ENCODE results near the gene CPNE2. TPM values are rescaled to one million over a fixed set of nuclear protein-coding genes. Genes with fewer than 3 reads are reported as not detected.
"Not testable (repeated sequence)": the region's sequence is repeated elsewhere in the genome, so short reads cannot be mapped to it uniquely, and the experiment has no call there.

The CPNE2 gene
- total RNA-seq, 1 donor from 2014 or later, result 40.3 TPM

GRCh38 chr16:57069053-57069452 is 23.3 kb upstream of the CPNE2 start:
- Histone ChIP-seq H3K36me3 (no peaks in the 10 kb centered on the region), H3K27me3 (no peaks in the 10 kb centered on the region), H3K27ac (no peak overlapping the region), H3K4me3 (no peak overlapping the region), H3K9me3 (no peaks in the 10 kb centered on the region), H3K4me1 (no peaks in the 10 kb centered on the region)
- DNase-seq (ENCODE audit: extremely low spot score in 2 of 2), result no peak
- TF ChIP-seq, protein P1, sequence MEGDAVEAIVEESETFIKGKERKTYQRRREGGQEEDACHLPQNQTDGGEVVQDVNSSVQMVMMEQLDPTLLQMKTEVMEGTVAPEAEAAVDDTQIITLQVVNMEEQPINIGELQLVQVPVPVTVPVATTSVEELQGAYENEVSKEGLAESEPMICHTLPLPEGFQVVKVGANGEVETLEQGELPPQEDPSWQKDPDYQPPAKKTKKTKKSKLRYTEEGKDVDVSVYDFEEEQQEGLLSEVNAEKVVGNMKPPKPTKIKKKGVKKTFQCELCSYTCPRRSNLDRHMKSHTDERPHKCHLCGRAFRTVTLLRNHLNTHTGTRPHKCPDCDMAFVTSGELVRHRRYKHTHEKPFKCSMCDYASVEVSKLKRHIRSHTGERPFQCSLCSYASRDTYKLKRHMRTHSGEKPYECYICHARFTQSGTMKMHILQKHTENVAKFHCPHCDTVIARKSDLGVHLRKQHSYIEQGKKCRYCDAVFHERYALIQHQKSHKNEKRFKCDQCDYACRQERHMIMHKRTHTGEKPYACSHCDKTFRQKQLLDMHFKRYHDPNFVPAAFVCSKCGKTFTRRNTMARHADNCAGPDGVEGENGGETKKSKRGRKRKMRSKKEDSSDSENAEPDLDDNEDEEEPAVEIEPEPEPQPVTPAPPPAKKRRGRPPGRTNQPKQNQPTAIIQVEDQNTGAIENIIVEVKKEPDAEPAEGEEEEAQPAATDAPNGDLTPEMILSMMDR (IDR thresholded peaks at IDR 0.05), result no peak
- TF ChIP-seq POLR2AphosphoS5 (IDR thresholded peaks at IDR 0.05; ENCODE audit: insufficient read depth in 1 of 2, low read depth in 1 of 2) (no peak), POLR2A (IDR thresholded peaks at IDR 0.05) (no peak)
- intact Hi-C loops (cut with DNase I), result no loop called here

DNA sequence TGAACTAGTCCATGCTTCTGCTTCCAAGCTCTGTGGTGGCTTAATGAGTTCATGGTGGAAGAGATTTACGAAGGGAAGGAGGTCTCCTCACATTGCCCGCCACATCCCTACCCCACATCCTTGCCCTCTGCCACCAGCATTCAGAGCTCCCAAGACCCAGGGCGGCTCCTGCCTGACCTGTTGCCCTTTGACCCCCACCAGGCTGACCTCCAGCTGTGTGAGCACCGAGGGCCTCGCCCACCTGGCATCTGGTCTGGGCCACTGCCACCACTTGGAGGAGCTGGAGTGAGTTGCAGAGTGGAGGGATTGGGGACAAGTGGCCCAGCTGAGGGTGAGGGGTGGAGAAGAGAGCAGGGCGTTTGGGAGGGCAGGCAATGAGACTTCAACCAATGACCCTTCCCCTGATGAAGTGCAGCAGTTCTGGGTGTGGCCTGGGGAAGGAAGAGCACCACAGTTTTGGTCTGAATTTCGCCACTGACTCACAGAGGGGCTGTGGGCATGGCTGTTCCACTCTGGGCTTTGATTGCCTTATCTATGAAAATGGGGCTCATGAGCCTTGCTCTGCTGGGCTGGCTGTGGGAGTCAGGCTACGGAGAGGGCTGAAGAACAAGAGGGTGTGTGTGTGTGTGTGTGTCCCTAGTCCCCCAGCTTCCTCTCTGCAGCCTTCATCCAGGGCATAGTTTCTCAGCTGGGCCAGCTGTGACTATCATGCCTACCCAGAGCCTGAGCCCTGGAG is 22.6 kb upstream of the CPNE2 start:
- no peak overlapping the region for H3K27ac ChIP-seq
- TF ChIP-seq, protein P1 (IDR thresholded peaks at IDR 0.05), result no peak
- TF ChIP-seq POLR2AphosphoS5 (IDR thresholded peaks at IDR 0.05; ENCODE audit: insufficient read depth in 1 of 2, low read depth in 1 of 2), result no peak
- TF ChIP-seq POLR2A (IDR thresholded peaks at IDR 0.05), result no peak
- intact Hi-C loops (cut with DNase I), result no loop called here
- H3K4me1 ChIP-seq, result no peaks in the 10 kb centered on the region
- H3K27me3 ChIP-seq, result no peaks in the 10 kb centered on the region
- no peaks in the 10 kb centered on the region for H3K9me3 ChIP-seq
- H3K36me3 ChIP-seq, result no peaks in the 10 kb centered on the region
- H3K4me3 ChIP-seq, result no peak overlapping the region
- DNase-seq (ENCODE audit: extremely low spot score in 2 of 2), result no peak

DNA sequence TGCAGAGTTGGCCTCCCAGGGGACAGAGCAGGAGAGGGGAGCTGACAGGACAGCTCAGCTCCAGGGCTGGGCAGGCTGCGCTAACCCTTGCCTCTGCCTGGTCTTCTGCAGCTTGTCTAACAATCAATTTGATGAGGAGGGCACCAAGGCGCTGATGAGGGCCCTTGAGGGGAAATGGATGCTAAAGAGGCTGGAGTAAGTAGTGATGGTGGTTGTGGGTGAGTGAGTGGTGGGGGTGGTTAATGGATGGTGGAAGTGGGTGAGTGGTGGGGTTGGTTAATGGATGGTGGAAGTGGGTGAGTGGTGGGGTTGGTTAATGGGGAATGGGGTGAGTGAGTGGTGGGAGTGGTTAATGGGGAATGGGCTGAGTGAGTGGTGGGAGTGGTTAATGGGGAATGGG is 22.0 kb upstream of the CPNE2 start:
- no peaks in the 10 kb centered on the region for H3K9me3 ChIP-seq
- no peaks in the 10 kb centered on the region for H3K27me3 ChIP-seq
- DNase-seq (ENCODE audit: extremely low spot score in 2 of 2), result no peak
- intact Hi-C loops (cut with DNase I), result no loop called here
- H3K36me3 ChIP-seq, result no peaks in the 10 kb centered on the region
- H3K27ac ChIP-seq, result no peak overlapping the region
- H3K4me1 ChIP-seq, result no peaks in the 10 kb centered on the region
- TF ChIP-seq POLR2AphosphoS5 (IDR thresholded peaks at IDR 0.05; ENCODE audit: insufficient read depth in 1 of 2, low read depth in 1 of 2) (no peak), POLR2A (IDR thresholded peaks at IDR 0.05) (no peak)
- TF ChIP-seq, protein P1 (IDR thresholded peaks at IDR 0.05), result no peak
- H3K4me3 ChIP-seq, result no peak overlapping the region

DNA sequence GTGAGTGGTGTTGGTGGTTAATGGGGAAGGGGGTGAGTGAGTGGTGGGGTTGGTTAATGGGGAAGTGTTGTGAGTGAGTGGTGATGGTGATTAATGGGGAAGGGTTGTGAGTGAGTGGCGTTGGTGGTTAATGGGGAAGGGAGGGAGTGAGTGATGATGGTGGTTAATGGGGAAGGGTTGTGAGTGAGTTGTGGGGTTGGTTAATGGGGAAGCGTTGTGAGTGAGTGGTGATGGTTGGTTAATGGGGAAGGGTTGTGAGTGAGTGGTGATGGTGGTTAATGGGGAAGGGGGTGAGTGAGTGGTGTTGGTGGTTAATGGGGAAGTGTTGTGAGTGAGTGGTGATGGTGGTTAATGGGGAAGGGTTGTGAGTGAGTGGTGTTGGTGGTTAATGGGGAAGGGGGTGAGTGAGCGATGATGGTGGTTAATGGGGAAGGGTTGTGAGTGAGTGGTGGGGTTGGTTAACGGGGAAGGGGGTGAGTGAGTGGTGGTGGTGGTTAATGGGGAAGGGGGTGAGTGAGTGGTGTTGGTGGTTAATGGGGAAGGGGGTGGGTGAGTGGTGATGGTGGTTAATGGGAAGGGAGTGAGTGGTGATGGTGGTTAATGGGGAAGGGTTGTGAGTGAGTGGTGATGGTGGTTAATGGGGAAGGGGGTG is 21.2 kb upstream of the CPNE2 start:
- H3K9me3 ChIP-seq; H3K4me1 ChIP-seq; H3K27ac ChIP-seq; H3K27me3 ChIP-seq; H3K36me3 ChIP-seq; intact Hi-C loops (cut with DNase I); H3K4me3 ChIP-seq; DNase-seq (ENCODE audit: extremely low spot score in 2 of 2): not testable (repeated sequence)

DNA sequence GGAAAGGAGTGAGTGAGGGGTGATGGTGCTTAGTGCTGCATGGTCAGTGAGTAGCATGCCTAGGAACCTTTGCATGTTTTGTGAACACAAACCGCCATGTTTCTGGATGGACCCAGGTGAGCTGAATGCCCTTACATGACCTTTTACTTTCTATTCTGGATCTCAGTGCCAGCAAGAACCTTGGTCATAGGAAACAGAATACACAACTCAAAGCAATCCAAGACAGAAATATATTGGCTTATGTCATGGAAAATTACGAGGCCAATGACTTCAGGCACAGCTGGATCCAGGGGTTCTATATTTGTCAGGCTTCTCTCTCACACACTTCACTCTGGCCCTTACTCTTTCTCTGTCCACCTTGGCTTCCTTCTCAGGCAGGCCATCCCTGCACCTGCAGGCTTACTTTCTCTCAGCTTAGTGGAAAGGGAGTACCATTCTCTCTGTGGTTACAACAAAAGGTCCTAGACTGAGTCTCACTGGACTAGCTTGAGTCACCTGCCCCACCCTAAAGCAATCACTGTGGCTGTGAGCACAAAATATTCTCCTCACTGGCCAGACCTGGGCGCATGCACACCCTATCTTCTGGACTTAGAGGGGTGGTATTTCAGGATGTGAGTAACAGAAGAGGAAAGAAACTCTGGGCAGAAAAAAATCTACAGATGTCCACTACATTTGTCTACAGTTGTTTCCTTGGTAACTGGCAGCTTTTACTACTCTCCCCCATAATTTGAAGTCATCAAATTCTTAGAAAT is 20.4 kb upstream of the CPNE2 start:
- H3K4me1 ChIP-seq, result no peaks in the 10 kb centered on the region
- intact Hi-C loops (cut with DNase I), result no loop called here
- no peaks in the 10 kb centered on the region for H3K27me3 ChIP-seq
- H3K9me3 ChIP-seq, result no peaks in the 10 kb centered on the region
- no peak for TF ChIP-seq POLR2AphosphoS5 (IDR thresholded peaks at IDR 0.05; ENCODE audit: insufficient read depth in 1 of 2, low read depth in 1 of 2)
- no peak for TF ChIP-seq POLR2A (IDR thresholded peaks at IDR 0.05)
- no peak overlapping the region for H3K4me3 ChIP-seq
- no peaks in the 10 kb centered on the region for H3K36me3 ChIP-seq
- no peak for DNase-seq (ENCODE audit: extremely low spot score in 2 of 2)
- H3K27ac ChIP-seq, result no peak overlapping the region

All from vagina (tissue), 2 donors.